ENCODE data around the gene USP30. TPM values are rescaled to one million over a fixed set of nuclear protein-coding genes. Genes with fewer than 3 reads are reported as not detected.

Gene USP30
- total RNA-seq, 2 donors from 2014 or later = 25.1 to 27.7 TPM

DNA sequence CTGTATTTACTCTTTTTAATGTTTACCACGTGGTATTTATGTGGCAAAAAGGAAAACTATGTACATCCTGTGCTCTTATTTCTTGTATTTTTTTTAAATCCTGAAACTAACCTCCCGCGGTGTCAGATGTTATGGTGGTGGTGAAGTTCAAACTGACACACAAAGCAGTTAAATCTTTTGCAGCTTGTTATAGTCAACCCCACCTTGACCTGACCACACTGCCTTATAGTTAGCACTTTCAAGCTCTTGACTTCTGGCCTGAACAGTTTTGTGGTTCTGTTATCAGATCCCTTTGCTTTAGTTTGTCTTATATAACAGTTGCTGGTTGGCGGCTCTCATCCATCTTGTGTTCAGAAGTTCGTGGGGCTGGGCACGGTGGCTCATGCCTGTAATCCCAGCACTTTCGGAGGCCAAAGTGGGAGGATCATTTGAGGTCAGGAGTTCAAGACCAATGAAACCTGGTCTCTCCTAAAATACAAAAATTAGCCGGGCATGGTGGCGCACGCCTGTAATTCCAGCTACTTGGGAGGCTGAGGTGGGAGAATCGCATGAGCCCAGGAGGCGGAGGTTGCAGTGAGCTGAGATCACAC lies 47.1 kb downstream of the USP30 start:
- Histone ChIP-seq H3K4me1 (peaks cover 8% of the 10 kb centered on the region), H3K4me3 (no peak overlapping the region), H3K27me3 (no peaks in the 10 kb centered on the region), H3K36me3 (no peaks in the 10 kb centered on the region), H3K9ac (ENCODE audit: low read depth in 2 of 2, low read length in 2 of 2) (peak overlapping the region in 1 of 2 donors; percentile 85), H3K27ac (no peak overlapping the region), H3K9me3 (no peaks in the 10 kb centered on the region)
- no peak for DNase-seq
- intact Hi-C loops (cut with DNase I) = loop anchor here (10.0 kb wide), 1 partner anchor 435 kb away; no protein-coding TSS in a partner anchor
- no peak for TF ChIP-seq CTCF (IDR thresholded peaks at IDR 0.05)

- Histone ChIP-seq H3K4me3 (no peak overlapping the region), H3K27ac (no peak overlapping the region), H3K9me3 (no peaks in the 10 kb centered on the region), H3K36me3 (no peaks in the 10 kb centered on the region), H3K4me1 (peaks cover 8% of the 10 kb centered on the region), H3K27me3 (no peaks in the 10 kb centered on the region), H3K9ac (ENCODE audit: low read depth in 2 of 2, low read length in 2 of 2) (no peak overlapping the region)
- DNase-seq = no peak
- TF ChIP-seq CTCF (IDR thresholded peaks at IDR 0.05) = no peak
- intact Hi-C loops (cut with DNase I) = no loop called here
These were observed 48.4 kb downstream of the USP30 start for GRCh38 chr12:109100741-109101140.

DNA sequence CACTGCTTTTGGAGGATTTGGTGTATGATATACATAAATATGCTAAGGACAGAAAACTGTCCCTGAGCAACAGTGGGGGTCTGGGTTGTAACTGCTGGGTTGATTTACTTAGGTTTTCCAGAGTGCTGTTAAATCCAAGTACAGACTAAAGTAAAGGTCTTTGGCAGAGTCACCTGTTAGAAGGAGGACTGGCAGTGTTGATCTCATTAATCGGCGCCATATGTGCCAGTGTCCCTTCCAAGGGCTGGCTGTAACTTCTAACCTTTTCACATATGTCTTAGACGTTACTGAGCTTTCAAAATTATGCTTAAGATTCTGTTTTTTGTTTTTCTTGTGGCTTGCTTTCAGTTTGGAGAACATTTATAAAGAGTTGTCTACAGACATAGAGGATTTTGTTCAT lies 50.1 kb downstream of the USP30 start:
- Histone ChIP-seq H3K9ac (ENCODE audit: low read depth in 2 of 2, low read length in 2 of 2) (no peak overlapping the region), H3K4me3 (no peak overlapping the region)

GRCh38 chr12:109105176-109105575 lies 52.8 kb downstream of the USP30 start:
- H3K4me3 ChIP-seq = no peak overlapping the region
- intact Hi-C loops (cut with DNase I) = no loop called here
- H3K27me3 ChIP-seq = no peaks in the 10 kb centered on the region
- H3K9ac ChIP-seq (ENCODE audit: low read depth in 2 of 2, low read length in 2 of 2) = no peak overlapping the region
- DNase-seq = no peak
- TF ChIP-seq CTCF (IDR thresholded peaks at IDR 0.05) = no peak
- H3K9me3 ChIP-seq = no peaks in the 10 kb centered on the region
- no peaks in the 10 kb centered on the region for H3K36me3 ChIP-seq
- H3K27ac ChIP-seq = no peak overlapping the region
- no peaks in the 10 kb centered on the region for H3K4me1 ChIP-seq

More for the DNA sequence above, 50.1 kb downstream of the USP30 start:
- H3K27ac ChIP-seq = no peak overlapping the region
- no peak for DNase-seq
- no peaks in the 10 kb centered on the region for H3K9me3 ChIP-seq
- H3K36me3 ChIP-seq = no peaks in the 10 kb centered on the region
- peaks cover 5% of the 10 kb centered on the region for H3K4me1 ChIP-seq
- H3K27me3 ChIP-seq = no peaks in the 10 kb centered on the region
- intact Hi-C loops (cut with DNase I) = no loop called here
- TF ChIP-seq CTCF (IDR thresholded peaks at IDR 0.05) = no peak

DNA sequence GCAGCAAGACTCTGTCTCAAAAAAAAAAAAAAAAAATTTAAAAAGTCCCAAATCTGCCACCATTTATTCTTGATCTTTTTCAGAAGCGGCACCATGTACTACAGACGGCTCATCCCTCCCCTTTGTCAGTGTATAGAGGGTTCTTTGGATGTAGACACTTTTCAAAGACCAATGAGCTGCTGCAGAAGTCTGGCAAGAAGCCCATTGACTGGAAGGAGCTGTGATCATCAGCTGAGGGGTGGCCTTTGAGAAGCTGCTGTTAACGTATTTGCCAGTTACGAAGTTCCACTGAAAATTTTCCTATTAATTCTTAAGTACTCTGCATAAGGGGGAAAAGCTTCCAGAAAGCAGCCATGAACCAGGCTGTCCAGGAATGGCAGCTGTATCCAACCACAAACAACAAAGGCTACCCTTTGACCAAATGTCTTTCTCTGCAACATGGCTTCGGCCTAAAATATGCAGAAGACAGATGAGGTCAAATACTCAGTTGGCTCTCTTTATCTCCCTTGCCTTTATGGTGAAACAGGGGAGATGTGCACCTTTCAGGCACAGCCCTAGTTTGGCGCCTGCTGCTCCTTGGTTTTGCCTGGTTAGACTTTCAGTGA lies 57.5 kb downstream of the USP30 start:
- H3K27me3 ChIP-seq = no peaks in the 10 kb centered on the region
- H3K9ac ChIP-seq (ENCODE audit: low read depth in 2 of 2, low read length in 2 of 2) = peak overlapping the region; percentile 1 to 51
- no peaks in the 10 kb centered on the region for H3K9me3 ChIP-seq
- no peaks in the 10 kb centered on the region for H3K36me3 ChIP-seq
- H3K27ac ChIP-seq = peak overlapping the region; percentile 90
- H3K4me3 ChIP-seq = no peak overlapping the region
- no peaks in the 10 kb centered on the region for H3K4me1 ChIP-seq
- no peak for DNase-seq
- intact Hi-C loops (cut with DNase I) = loop anchor here (10.0 kb wide), 1 partner anchor 155 kb away; no protein-coding TSS in a partner anchor
- TF ChIP-seq CTCF (IDR thresholded peaks at IDR 0.05) = no peak
